ENCODE data around the gene TEPSIN.

Gene TEPSIN, protein sequence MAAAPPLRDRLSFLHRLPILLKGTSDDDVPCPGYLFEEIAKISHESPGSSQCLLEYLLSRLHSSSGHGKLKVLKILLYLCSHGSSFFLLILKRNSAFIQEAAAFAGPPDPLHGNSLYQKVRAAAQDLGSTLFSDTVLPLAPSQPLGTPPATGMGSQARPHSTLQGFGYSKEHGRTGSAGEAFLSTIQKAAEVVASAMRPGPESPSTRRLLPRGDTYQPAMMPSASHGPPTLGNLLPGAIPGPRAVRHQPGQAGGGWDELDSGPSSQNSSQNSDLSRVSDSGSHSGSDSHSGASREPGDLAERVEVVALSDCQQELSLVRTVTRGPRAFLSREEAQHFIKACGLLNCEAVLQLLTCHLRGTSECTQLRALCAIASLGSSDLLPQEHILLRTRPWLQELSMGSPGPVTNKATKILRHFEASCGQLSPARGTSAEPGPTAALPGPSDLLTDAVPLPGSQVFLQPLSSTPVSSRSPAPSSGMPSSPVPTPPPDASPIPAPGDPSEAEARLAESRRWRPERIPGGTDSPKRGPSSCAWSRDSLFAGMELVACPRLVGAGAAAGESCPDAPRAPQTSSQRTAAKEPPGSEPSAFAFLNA

GRCh38 chr17:81238815-81239713, at the start of gene TEPSIN, which contains the start of gene NDUFAF8:
Gene TEPSIN, minus strand, starts transcription at chr17:81239055. Its CDS starts 22 bp downstream, at chr17:81239033.
Gene NDUFAF8, plus strand, starts transcription at chr17:81239318. Its CDS starts 46 bp downstream, at chr17:81239364.
- FAIRE-seq, result peak; percentile 87
- DNase-seq (ENCODE audit: insufficient read length, low spot score), result peak; percentile 100

DNA sequence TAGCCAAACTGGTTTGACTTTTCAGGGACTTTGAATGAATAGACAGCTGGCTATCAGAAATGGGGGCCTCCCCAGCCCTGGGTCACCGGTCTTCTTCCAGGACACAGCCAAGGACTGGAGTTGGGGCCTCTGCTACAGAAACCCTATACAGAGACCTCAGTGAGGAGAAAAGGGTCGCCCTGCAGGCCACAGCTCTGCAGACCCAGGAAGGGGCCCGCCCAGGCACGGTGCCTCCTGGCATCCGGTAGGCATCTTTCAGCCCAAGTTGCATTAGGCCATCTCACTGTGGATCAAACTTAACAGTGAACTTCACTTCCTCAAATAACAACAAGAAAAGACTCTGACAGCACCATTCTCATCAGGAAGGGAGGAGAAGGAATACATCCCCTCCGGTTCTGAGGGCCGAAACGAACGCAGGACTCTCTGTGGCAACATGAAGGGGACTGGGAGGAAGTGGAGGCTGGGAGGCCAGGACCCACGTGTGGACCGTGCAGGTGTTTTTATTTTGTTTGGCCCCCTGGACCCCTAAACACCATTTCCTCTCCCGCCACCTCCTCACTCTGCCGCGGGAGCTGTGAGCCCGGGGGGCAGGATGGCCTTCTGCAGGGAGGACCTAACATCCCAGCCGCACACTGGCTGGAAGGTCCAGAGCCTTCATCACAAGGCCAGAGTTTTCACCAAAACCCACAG, 49.0 kb upstream of the TEPSIN start:
- FAIRE-seq (no peak), DNase-seq (ENCODE audit: insufficient read length, low spot score) (no peak)

DNA sequence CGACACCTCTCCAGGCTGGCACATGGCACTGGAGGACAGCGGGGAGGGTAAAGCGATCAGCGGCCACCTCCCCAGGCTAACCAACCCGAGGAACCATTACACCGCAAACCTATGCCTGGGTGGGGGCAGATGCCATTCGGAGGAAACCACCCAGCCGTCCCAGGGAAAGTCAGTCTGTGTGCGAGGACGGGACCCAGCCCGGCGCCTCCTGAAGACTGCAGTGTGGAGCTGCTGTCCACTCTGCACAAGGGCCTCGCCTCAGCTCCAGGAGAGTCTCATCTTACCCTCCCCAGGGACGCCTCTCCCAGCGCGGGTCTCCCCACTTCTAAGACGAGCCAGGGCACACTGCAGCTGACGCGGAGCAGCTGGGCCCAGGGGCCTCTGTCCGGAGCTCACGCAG, 48.3 kb upstream of the TEPSIN start:
- FAIRE-seq, result no peak

DNA sequence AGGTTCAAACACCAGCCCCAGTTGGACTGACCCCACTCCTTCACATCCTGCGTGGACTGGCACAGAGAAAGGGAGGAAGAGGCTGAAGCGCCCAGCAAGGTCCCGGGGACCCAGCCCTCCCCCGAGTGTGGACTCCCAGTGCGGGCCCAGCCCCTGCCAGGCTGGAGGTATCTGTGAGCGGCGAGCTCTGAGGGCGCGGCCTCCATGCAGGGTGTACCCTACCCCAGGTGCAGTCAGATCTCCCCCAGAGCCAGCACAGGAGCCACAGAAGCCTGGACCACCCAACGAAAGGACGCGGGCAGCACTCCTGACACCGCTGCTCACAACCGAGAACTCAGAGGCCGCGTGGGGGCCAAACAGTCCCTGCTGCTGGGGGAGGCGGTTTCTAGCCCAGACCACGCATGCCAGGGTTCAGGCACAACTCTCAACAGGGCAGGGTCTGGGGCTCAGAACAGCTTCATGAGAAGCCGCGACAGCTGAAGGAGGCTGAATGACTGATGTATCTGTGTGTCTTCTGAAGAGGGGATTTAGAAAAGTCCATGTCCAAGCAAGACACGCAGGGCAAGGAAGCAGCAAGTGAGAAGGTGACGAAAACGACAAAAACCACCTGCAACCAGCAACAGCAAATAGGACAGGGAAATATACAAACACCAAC, 47.8 kb upstream of the TEPSIN start:
- DNase-seq (ENCODE audit: insufficient read length, low spot score), result no peak
- no peak for FAIRE-seq

More for the DNA sequence above, 48.3 kb upstream of the TEPSIN start:
- DNase-seq (ENCODE audit: insufficient read length, low spot score), result no peak

DNA sequence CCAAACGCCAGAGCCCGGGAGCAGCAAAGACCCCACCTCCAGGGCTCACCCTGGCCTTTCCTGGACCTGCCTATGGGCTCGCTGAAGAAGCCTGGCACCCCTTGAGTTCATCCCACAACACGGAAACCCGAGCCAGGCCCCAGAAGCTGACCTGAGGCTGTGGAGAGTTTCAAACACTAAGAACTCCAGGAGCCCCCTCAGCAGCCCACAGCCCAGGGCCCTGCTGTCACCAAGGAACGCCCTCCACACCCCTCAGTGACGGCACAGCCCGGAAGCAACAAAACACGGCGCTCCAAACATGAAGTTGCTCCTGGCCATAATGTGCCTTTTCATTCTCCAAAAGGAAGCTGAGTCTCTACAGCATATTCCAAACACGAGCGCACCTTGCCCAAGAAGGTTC, 47.0 kb upstream of the TEPSIN start:
- FAIRE-seq, result no peak

GRCh38 chr17:81285179-81285878, 46.5 kb upstream of the TEPSIN start:
- FAIRE-seq, result no peak

More for the DNA sequence above, 47.0 kb upstream of the TEPSIN start:
- no peak for DNase-seq (ENCODE audit: insufficient read length, low spot score)

DNA sequence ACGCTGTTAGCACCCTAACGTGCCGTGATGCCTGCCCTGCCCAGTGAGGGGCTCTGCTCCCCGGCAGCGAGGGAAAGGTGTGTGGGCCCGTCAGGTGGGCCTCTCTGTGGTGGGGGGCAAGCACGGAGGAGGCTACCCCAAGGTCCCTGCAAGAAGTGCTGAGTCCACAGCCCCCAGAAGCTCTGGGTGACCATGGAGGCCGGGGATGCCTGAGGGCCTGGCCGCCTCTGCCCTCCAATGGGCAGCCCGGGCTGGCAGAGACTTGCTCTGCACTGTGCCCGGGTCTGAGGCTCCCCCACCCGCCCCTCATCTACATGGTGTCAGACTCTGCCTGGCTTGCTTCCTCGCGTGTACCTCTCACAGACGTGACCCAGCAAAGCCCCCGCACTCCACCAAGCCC, 44.0 kb upstream of the TEPSIN start:
- DNase-seq (ENCODE audit: insufficient read length, low spot score) (no peak), FAIRE-seq (no peak)

More at GRCh38 chr17:81285179-81285878, 46.5 kb upstream of the TEPSIN start:
- DNase-seq (ENCODE audit: insufficient read length, low spot score), result no peak

GRCh38 chr17:81282141-81282540, 43.3 kb upstream of the TEPSIN start:
- FAIRE-seq, result no peak
- DNase-seq (ENCODE audit: insufficient read length, low spot score), result no peak

- FAIRE-seq (no peak), DNase-seq (ENCODE audit: insufficient read length, low spot score) (no peak)
Observed at GRCh38 chr17:81280571-81280970, 41.7 kb upstream of the TEPSIN start.

DNA sequence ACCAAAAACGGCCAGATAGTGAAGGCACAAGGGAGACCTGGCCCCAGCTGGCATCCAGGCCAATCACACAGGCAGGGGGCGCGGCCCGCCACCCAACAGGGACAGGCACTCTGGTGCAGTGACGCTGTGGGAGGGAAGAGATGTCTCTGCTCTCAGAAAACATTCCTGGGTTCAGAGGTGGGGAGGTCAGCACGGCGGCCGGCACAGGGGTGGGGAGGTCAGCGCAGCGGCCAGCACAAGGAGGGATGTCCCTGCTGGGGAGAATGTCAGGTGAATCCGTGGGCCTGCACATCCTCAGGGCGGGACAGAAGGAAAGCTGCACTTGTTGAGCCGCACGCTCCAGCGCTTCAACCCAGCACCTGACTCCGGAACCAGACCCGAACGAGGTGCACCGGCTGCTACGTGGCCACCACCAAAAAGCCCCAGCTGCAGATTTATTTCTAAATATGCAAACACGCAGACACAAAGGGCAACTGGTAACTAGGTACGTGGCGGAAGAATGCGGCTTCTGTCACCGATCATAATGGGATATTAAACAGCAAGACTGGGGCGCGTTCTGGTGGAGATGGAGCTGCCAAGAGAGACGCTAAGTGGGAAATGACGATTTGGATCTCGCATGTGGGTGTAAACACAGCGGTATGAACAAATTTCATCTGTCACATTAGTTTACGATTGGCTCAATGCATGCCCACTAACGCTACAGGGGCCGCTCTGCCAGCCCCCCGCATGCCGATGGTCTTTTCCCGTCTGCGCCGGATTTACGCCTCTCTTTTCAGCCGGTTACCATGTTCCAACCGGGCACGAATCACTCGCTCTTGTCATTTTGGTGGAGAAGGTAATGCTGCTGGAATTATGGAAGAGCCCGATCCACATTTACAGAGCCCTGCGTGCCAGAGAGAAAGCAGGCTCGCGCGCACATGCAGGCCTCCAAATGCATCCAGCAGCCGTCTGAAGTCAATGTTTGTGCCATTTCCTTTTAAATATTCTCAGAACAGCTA, 40.7 kb upstream of the TEPSIN start:
- FAIRE-seq, result no peak
- DNase-seq (ENCODE audit: insufficient read length, low spot score), result no peak

- no peak for DNase-seq (ENCODE audit: insufficient read length, low spot score)
- no peak for FAIRE-seq
Observed at GRCh38 chr17:81278831-81279230, 40.0 kb upstream of the TEPSIN start.

- no peak for FAIRE-seq
Observed at GRCh38 chr17:81277946-81278693, 39.3 kb upstream of the TEPSIN start.

GRCh38 chr17:81277421-81277820, 38.6 kb upstream of the TEPSIN start:
- no peak for FAIRE-seq
- DNase-seq (ENCODE audit: insufficient read length, low spot score), result no peak

More at GRCh38 chr17:81277946-81278693, 39.3 kb upstream of the TEPSIN start:
- DNase-seq (ENCODE audit: insufficient read length, low spot score), result no peak

DNA sequence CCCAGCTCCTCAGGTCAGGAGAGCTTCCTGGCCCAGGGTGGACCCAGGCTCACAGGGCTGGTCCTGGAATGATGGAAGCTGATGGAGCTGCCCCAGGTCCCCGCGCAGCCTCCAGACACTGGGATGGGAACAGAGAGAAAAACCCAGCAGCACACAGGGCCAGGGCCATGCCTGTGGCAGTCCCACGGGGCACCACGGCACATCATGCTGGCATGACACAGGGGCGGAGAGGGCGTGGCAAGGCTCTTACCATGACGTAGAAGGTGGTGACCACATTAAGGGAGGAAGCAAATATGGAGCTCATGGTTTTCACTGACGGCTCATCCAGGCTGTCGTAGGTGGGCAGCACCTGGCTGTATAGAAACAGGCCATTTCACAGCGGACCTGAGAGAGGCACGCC, 37.9 kb upstream of the TEPSIN start:
- no peak for FAIRE-seq
- no peak for DNase-seq (ENCODE audit: insufficient read length, low spot score)

GRCh38 chr17:81274471-81274855, 35.6 kb upstream of the TEPSIN start:
- DNase-seq (ENCODE audit: insufficient read length, low spot score) (no peak), FAIRE-seq (no peak)

- FAIRE-seq (no peak), DNase-seq (ENCODE audit: insufficient read length, low spot score) (no peak)
Observed at GRCh38 chr17:81273698-81274470, 35.0 kb upstream of the TEPSIN start.

- no peak for FAIRE-seq
Observed at GRCh38 chr17:81272616-81273015, 33.8 kb upstream of the TEPSIN start.

More at GRCh38 chr17:81272616-81273015, 33.8 kb upstream of the TEPSIN start:
- DNase-seq (ENCODE audit: insufficient read length, low spot score), result no peak

All from HTR-8/SVneo (cell line).